ENCODE results near the gene NLRP8. TPM values are rescaled to one million over a fixed set of nuclear protein-coding genes. Genes with fewer than 3 reads are reported as not detected.

Gene NLRP8
- total and polyA plus RNA-seq, 9 of the 15 experiments (the other 6 are each of a cell fraction or from before 2014, with no cell fraction given): not detected

DNA sequence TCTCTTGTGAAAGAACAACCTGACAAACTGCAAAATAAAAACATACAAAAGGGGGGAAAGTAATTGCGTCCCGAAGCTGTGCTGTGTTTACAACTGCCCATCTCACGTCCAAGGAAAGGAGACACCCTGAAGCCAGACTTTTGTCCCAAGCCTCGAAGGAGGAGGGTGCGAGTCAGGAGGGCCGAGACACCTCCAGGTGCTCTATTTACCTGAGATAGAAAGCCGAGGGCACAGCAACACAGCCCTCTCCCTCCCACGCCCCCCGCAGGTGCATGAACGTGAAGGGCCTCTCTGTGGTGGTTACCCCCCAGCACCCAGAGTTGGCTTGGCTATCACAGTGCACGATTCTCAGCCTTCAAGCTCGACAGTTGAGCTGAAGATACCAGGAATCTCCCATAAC lies 48.7 kb upstream of the NLRP8 start:
- no peak overlapping the region for H2AFZ ChIP-seq (ENCODE audit: low read depth, low read length)
- CTCF ChIA-PET (ENCODE audit: low intra/inter-chr PET ratio): no interaction called here
- H3K9me1 ChIP-seq (ENCODE audit: control insufficient read depth, insufficient read depth, low read length): no peaks in the 10 kb centered on the region
- no TSS peak for BruUV-seq (replicated peaks)
- FAIRE-seq: no peak
- H3K4me3 ChIP-seq: no peak overlapping the region
- no peak overlapping the region for H3K27ac ChIP-seq (ENCODE audit: extremely low read depth, low read depth, low read length)
- no peak overlapping the region for H3K9ac ChIP-seq (ENCODE audit: insufficient read depth in 1 of 2, low read depth in 2 of 2, low read length in 2 of 2)
- POLR2A ChIA-PET: no interaction called here
- no peak overlapping the region for H3K4me2 ChIP-seq (ENCODE audit: insufficient read depth, low read length)
- H3K9me3 ChIP-seq (replicated peaks; ENCODE audit: control insufficient read depth, insufficient read depth, low read depth, low read length): no peaks in the 10 kb centered on the region
- no peaks in the 10 kb centered on the region for H3K79me2 ChIP-seq (ENCODE audit: control insufficient read depth, insufficient read depth, low read length)
- peaks cover 0 to 8% of the 10 kb centered on the region in 2 experiments; a peak in 2 of 5 replicates for H3K27me3 ChIP-seq (ENCODE audit: control insufficient read depth in 2 of 2, insufficient read depth in 2 of 2, low read length in 2 of 2)
- no peak for TF ChIP-seq BCL6 (CRISPR knock-in tag; IDR thresholded peaks at IDR 0.05)
- TF ChIP-seq, protein P1, sequence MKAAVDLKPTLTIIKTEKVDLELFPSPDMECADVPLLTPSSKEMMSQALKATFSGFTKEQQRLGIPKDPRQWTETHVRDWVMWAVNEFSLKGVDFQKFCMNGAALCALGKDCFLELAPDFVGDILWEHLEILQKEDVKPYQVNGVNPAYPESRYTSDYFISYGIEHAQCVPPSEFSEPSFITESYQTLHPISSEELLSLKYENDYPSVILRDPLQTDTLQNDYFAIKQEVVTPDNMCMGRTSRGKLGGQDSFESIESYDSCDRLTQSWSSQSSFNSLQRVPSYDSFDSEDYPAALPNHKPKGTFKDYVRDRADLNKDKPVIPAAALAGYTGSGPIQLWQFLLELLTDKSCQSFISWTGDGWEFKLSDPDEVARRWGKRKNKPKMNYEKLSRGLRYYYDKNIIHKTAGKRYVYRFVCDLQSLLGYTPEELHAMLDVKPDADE (conservative IDR thresholded peaks at IDR 0.05; ENCODE audit: control insufficient read depth, low read depth, low read length): no peak
- TF ChIP-seq POLR2B (IDR thresholded peaks at IDR 0.05; ENCODE audit: low read depth, partially characterized antibody): no peak
- TF ChIP-seq TEAD2 (tag; IDR thresholded peaks at IDR 0.05): no peak
- no peak for ATAC-seq
- no peaks in the 10 kb centered on the region for H4K20me1 ChIP-seq (replicated peaks; ENCODE audit: control insufficient read depth, insufficient read depth, low read length)
- intact Hi-C loops (cut with micrococcal nuclease) (no loop called here), in situ Hi-C loops (cut with MboI) (no loop called here)
- WGBS (ENCODE audit: insufficient coverage, low coverage, missing lambda C conversion rate): under 1% methylated on average over 11 of the region's 12 CpGs
- no peaks in the 10 kb centered on the region for H3K4me1 ChIP-seq (replicated peaks in 1 of 2; ENCODE audit: control insufficient read depth in 2 of 2, insufficient read depth in 2 of 2, low read length in 2 of 2)
- DNase-seq (ENCODE audit: extremely low read depth in 1 of 4, low spot score in 3 of 4): no peak
- no peaks in the 10 kb centered on the region for H3K36me3 ChIP-seq (ENCODE audit: control insufficient read depth, insufficient read depth, low read length)

All from K562 (cell line).